Measurements from ENCODE around the gene CUEDC1. TPM values are rescaled to one million over a fixed set of nuclear protein-coding genes. Genes with fewer than 3 reads are reported as not detected.

Gene CUEDC1
- total and polyA plus RNA-seq, 9 of the 15 experiments (the other 6 are each of a cell fraction or from before 2014, with no cell fraction given): 0.20 to 4.1 (median 1.6) TPM; not detected in 1

DNA sequence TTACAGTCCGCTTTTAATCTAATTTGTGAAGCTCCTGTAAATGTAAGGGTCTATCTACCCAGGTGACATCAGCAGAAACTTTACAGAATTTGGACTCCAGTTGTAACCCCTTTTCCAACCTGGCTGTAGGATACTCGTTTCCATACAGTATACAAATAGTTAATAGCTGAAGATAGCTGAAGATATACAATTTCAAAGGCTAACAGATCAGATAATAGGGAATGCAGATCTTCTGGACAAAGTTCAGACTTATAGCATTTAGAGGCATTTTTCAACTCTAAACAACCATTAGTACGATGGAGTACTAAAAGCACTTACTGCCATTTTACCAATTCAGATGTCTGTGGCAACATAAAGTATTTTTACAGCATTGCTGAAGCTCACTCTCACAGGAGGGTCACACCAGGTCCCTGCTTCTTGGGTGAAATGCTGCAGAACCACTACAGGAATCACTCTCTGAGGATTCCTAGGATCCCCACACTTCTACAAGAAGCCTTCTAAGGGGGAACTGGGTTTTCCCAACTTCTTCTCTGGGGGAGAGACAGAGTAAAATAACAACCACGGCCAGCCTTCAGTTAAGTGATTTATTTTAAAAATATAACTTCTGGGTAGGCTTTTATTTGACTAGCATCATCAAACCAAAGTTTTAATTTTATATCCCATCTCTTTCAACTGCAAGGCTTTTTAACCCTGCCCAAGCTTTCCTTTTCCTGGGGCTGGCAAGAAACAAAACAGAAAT, 29.9 kb upstream of the CUEDC1 start:
- no TSS peak for BruUV-seq (replicated peaks)
- Histone ChIP-seq H4K20me1 (replicated peaks; ENCODE audit: control insufficient read depth, insufficient read depth, low read length) (peaks cover 5% of the 10 kb centered on the region; the same call in 1 of the 2 replicates), H3K4me3 (no peak overlapping the region), H3K27me3 (ENCODE audit: control insufficient read depth in 2 of 2, insufficient read depth in 2 of 2, low read length in 2 of 2) (no peaks in the 10 kb centered on the region), H3K27ac (ENCODE audit: extremely low read depth, low read depth, low read length) (no peak overlapping the region), H3K9me3 (replicated peaks; ENCODE audit: control insufficient read depth, insufficient read depth, low read depth, low read length) (no peaks in the 10 kb centered on the region), H3K36me3 (ENCODE audit: control insufficient read depth, insufficient read depth, low read length) (peaks cover 50% of the 10 kb centered on the region), H3K4me1 (replicated peaks in 1 of 2; ENCODE audit: control insufficient read depth in 2 of 2, insufficient read depth in 2 of 2, low read length in 2 of 2) (peaks cover 12 to 26% of the 10 kb centered on the region in 2 experiments; a peak in 3 of 5 replicates), H3K4me2 (ENCODE audit: insufficient read depth, low read length) (no peak overlapping the region; the same call in 1 of the 2 replicates), H3K9me1 (ENCODE audit: control insufficient read depth, insufficient read depth, low read length) (no peaks in the 10 kb centered on the region), H3K9ac (ENCODE audit: insufficient read depth in 1 of 2, low read depth in 2 of 2, low read length in 2 of 2) (no peak overlapping the region), H2AFZ (ENCODE audit: low read depth, low read length) (no peak overlapping the region), H3K79me2 (ENCODE audit: control insufficient read depth, insufficient read depth, low read length) (peaks cover 59% of the 10 kb centered on the region)
- ChIA-PET CTCF (ENCODE audit: low intra/inter-chr PET ratio) (no interaction called here), POLR2A (interaction anchor here (0.9 to 3.0 kb wide), 4 partner anchors 8 to 22 kb away, joined by 4 to 24 read pairs (median 8); partner anchors contain the start of gene SRSF1)
- WGBS (ENCODE audit: insufficient coverage, low coverage, missing lambda C conversion rate): 49% methylated on average over 4 of the region's 4 CpGs
- TF ChIP-seq MTF1 (CRISPR knock-in tag; IDR thresholded peaks at IDR 0.05; ENCODE audit: borderline replicate concordance): no peak
- 0 out of 2 replicates have a peak, but pooled peaks have one; percentile 29 for TF ChIP-seq GTF2E2 (tag; IDR thresholded peaks at IDR 0.05)
- no peak for ATAC-seq
- FAIRE-seq: no peak
- in situ Hi-C loops (cut with MboI) (no loop called here), intact Hi-C loops (cut with micrococcal nuclease) (no loop called here)
- no peak for DNase-seq (ENCODE audit: extremely low read depth in 1 of 4, low spot score in 3 of 4)

DNA sequence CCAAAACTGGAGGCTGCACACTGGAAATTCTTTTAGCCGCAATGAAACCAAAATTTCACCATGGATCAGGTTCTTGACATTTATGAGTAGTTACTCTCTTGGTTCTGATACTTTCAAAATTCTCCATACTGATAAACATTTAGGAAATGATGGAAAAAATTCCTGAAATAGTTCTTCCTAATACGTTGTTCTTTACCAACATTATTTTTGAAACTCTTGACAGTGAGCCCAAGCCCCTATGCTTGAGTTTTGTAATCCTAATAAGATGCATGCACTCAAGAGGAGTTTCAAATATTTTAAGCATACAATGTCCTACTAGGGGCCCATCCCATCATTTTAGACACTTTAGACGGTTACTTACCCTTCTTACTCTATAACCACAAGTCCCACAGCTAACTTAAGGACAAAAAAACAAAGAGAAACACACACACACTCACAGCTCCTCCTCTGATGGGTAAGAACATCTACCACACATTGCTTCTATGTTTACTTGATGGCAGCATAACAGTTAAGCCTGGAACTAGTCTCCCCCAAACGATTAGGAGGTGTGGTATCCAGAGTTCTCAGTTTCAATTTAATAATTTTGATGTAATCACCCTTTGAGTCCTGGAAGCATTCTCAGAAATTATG, 29.2 kb upstream of the CUEDC1 start:
- CTCF ChIA-PET (ENCODE audit: low intra/inter-chr PET ratio): no interaction called here
- FAIRE-seq (no peak), DNase-seq (ENCODE audit: extremely low read depth in 1 of 4, low spot score in 3 of 4) (no peak), ATAC-seq (no peak)
- no TSS peak for BruUV-seq (replicated peaks)
- intact Hi-C loops (cut with micrococcal nuclease) (no loop called here), in situ Hi-C loops (cut with MboI) (no loop called here)
- H3K4me3 ChIP-seq: no peak overlapping the region
- H3K9ac ChIP-seq (ENCODE audit: insufficient read depth in 1 of 2, low read depth in 2 of 2, low read length in 2 of 2): no peak overlapping the region
- H3K9me3 ChIP-seq (replicated peaks; ENCODE audit: control insufficient read depth, insufficient read depth, low read depth, low read length): no peaks in the 10 kb centered on the region
- H3K27ac ChIP-seq (ENCODE audit: extremely low read depth, low read depth, low read length): no peak overlapping the region
- H3K4me1 ChIP-seq (replicated peaks in 1 of 2; ENCODE audit: control insufficient read depth in 2 of 2, insufficient read depth in 2 of 2, low read length in 2 of 2): peaks cover 12 to 19% of the 10 kb centered on the region in 2 experiments; a peak in 3 of 5 replicates
- TF ChIP-seq POLR3A (IDR thresholded peaks at IDR 0.05; ENCODE audit: borderline replicate concordance, extremely low read depth, insufficient read depth, insufficient read length) (no peak), ZNF224 (CRISPR knock-in tag; IDR thresholded peaks at IDR 0.05) (no peak), ZNF212 (CRISPR knock-in tag; IDR thresholded peaks at IDR 0.05) (no peak)
- H3K36me3 ChIP-seq (ENCODE audit: control insufficient read depth, insufficient read depth, low read length): peaks cover 57% of the 10 kb centered on the region
- peaks cover 5% of the 10 kb centered on the region; the same call in 1 of the 2 replicates for H4K20me1 ChIP-seq (replicated peaks; ENCODE audit: control insufficient read depth, insufficient read depth, low read length)
- 67% methylated on average over 4 of the region's 4 CpGs for WGBS (ENCODE audit: insufficient coverage, low coverage, missing lambda C conversion rate)
- POLR2A ChIA-PET: interaction anchor here (0.9 to 3.0 kb wide), 3 partner anchors 9 to 23 kb away, joined by 4 to 24 read pairs (median 11); partner anchors contain the start of gene SRSF1
- H3K27me3 ChIP-seq (ENCODE audit: control insufficient read depth in 2 of 2, insufficient read depth in 2 of 2, low read length in 2 of 2): no peaks in the 10 kb centered on the region
- no peak overlapping the region for H3K4me2 ChIP-seq (ENCODE audit: insufficient read depth, low read length)
- H3K9me1 ChIP-seq (ENCODE audit: control insufficient read depth, insufficient read depth, low read length): no peaks in the 10 kb centered on the region
- H3K79me2 ChIP-seq (ENCODE audit: control insufficient read depth, insufficient read depth, low read length): peaks cover 59% of the 10 kb centered on the region
- no peak overlapping the region for H2AFZ ChIP-seq (ENCODE audit: low read depth, low read length)
